Ishikawa (cell line): Measurements from ENCODE around the gene KDM4D.

Experiments
- CEBPB ChIP-seq: IDR thresholded peaks from 2 replicates; pipeline ENCODE4 v1.6.1; 2012
- CREB1 ChIP-seq: IDR thresholded peaks from 2 replicates; pipeline ENCODE4 v1.6.1; 2012; ENCODE audit warnings: low read depth
- EGR1 ChIP-seq: IDR thresholded peaks from 2 replicates; pipeline ENCODE4 v1.6.1; 2012
- EP300 ChIP-seq: IDR thresholded peaks from 2 replicates; pipeline ENCODE4 v1.6.1; 2012; ENCODE audit warnings: borderline replicate concordance
- FOXM1 ChIP-seq: IDR thresholded peaks from 2 replicates; pipeline ENCODE4 v1.6.1; 2012; ENCODE audit warnings: low read depth, borderline replicate concordance
- MAX ChIP-seq: IDR thresholded peaks from 2 replicates; pipeline ENCODE4 v1.6.1; 2012
- NFIC ChIP-seq: IDR thresholded peaks from 2 replicates; pipeline ENCODE4 v1.6.1; 2012
- RAD21 ChIP-seq: IDR thresholded peaks from 2 replicates; pipeline ENCODE4 v1.6.1; 2012; ENCODE audit warnings: low read depth
- REST ChIP-seq: IDR thresholded peaks from 2 replicates; pipeline ENCODE4 v1.6.1; 2012; ENCODE audit warnings: low read depth, mild to moderate bottlenecking
- TAF1 ChIP-seq: IDR thresholded peaks from 2 replicates; pipeline ENCODE4 v1.6.1; 2012; ENCODE audit warnings: low read depth, mild to moderate bottlenecking
- TCF12 ChIP-seq: IDR thresholded peaks from 2 replicates; pipeline ENCODE4 v1.6.1; 2012; ENCODE audit warnings: low read depth
- TEAD4 ChIP-seq: IDR thresholded peaks from 2 replicates; pipeline ENCODE4 v1.6.1; 2012
- USF1 ChIP-seq: IDR thresholded peaks from 2 replicates; pipeline ENCODE4 v1.6.1; 2012
- YY1 ChIP-seq: IDR thresholded peaks from 2 replicates; pipeline ENCODE4 v1.6.1; 2012; ENCODE audit warnings: low read depth
- ZBTB7A ChIP-seq: IDR thresholded peaks from 2 replicates; pipeline ENCODE4 v1.6.1; 2012; ENCODE audit warnings: low read depth

KDM4D gene

GRCh38 chr11:94959179-94959578 lies 14.3 kb upstream of the KDM4D start:
- TF ChIP-seq TEAD4 (no peak), REST (no peak), EGR1 (no peak), USF1 (no peak), ZBTB7A (no peak), NFIC (no peak)

- TF ChIP-seq ZBTB7A (no peak), NFIC (peak; percentile 28; the same call in 1 of the 2 replicates)
Measured at GRCh38 chr11:94960488-94960887, 13.0 kb upstream of the KDM4D start.

- TF ChIP-seq FOXM1 (no peak), YY1 (no peak), EGR1 (no peak), TAF1 (no peak), MAX (no peak), CEBPB (no peak), RAD21 (no peak), NFIC (no peak), CREB1 (no peak), TCF12 (no peak), TEAD4 (no peak), EP300 (no peak), USF1 (no peak), REST (no peak), ZBTB7A (no peak)
Measured at GRCh38 chr11:94961255-94961654, 12.3 kb upstream of the KDM4D start.

- TF ChIP-seq RAD21: no peak
- TF ChIP-seq EGR1: no peak
- TF ChIP-seq YY1: no peak
- TF ChIP-seq CEBPB: no peak
- no peak for TF ChIP-seq MAX
- TF ChIP-seq ZBTB7A: no peak
- TF ChIP-seq NFIC: no peak
- TF ChIP-seq TAF1: no peak
- TF ChIP-seq CREB1: no peak
- no peak for TF ChIP-seq REST
- no peak for TF ChIP-seq TEAD4
- no peak for TF ChIP-seq TCF12
- TF ChIP-seq EP300: no peak
- no peak for TF ChIP-seq FOXM1
- TF ChIP-seq USF1: no peak
Measured at GRCh38 chr11:94964934-94965333, 8.6 kb upstream of the KDM4D start.

GRCh38 chr11:94968334-94968958 lies 5.1 kb upstream of the KDM4D start:
- peak; percentile 42 for TF ChIP-seq RAD21
- no peak for TF ChIP-seq CREB1
- no peak for TF ChIP-seq REST
